RWPE1 (cell line): ENCODE measurements around the gene POU2AF3.
"Not testable (repeated sequence)": the region's sequence is repeated elsewhere in the genome, so short reads cannot be mapped to it uniquely, and the experiment has no call there.

ENCODE experiments used
- CTCF ChIA-PET: fragments of 350-600 bp; sonication (Branson Sonifier 250); formaldehyde crosslinking; extraction: SDS; loops from one replicate; lab custom pipeline; 2021; lab: Yijun Ruan, JAX
- POLR2A ChIA-PET: fragments of 400-600 bp; formaldehyde crosslinking; extraction: SDS; loops from one replicate; lab custom pipeline; 2020; ENCODE audit warnings: antibody characterized with exemption; ENCODE audit not compliant: low non-redundant PET; lab: Yijun Ruan, JAX
- DNase-seq: peaks from one replicate; pipeline ENCODE4 v3.0.0; 2012; ENCODE audit warnings: low spot score
- H3K27ac ChIP-seq: fragments of 450-650 bp; 2 replicates; pipeline ENCODE4 v1.5.1; 2017
- TF ChIP-seq, protein P1 (sequence below): fragments of 450-650 bp; conservative IDR thresholded peaks from 2 replicates; pipeline ENCODE4 v1.5.1; 2017; ENCODE audit warnings: low read depth, mild to moderate bottlenecking

POU2AF3 gene

DNA sequence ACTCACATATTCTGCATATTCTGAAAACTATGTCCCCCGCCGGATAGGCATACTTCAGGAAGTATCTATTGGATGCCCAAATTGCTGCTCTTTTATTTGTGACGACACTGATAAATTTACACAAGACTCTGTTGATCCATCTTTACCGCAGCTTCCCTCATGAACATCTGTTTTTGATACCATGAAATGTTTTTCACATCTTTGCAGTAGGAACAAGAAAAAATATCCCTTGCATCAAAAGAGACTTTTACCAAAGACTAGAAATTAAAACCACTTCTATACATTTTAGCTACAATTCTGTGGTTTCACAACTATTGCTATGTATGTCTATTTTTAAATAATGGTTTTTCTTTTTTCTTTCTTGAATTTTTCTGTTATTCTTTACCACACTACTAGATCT is 37.5 kb upstream of the POU2AF3 start:
- DNase-seq: no peak

DNA sequence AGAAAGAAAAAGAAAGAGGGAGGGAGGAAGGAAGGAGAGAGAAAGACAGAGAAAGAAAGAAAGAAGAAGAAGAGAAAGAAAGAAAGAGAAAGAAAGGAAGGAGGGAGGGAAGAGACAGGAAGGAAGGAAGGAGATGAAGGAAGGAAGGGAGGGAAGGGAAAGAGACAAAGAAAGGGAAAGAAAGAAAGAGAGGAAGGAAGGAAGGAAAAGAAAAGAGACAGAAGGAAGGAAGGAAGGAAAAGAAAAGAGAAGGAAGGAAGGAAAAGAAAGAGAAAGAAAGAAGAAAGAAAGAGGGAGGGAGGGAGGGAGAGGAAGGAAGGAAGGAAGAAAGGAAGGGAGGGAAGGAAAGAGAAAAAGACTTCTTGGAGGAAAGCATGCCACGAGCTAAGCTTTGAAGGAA is 33.7 kb upstream of the POU2AF3 start:
- TF ChIP-seq, protein P1, sequence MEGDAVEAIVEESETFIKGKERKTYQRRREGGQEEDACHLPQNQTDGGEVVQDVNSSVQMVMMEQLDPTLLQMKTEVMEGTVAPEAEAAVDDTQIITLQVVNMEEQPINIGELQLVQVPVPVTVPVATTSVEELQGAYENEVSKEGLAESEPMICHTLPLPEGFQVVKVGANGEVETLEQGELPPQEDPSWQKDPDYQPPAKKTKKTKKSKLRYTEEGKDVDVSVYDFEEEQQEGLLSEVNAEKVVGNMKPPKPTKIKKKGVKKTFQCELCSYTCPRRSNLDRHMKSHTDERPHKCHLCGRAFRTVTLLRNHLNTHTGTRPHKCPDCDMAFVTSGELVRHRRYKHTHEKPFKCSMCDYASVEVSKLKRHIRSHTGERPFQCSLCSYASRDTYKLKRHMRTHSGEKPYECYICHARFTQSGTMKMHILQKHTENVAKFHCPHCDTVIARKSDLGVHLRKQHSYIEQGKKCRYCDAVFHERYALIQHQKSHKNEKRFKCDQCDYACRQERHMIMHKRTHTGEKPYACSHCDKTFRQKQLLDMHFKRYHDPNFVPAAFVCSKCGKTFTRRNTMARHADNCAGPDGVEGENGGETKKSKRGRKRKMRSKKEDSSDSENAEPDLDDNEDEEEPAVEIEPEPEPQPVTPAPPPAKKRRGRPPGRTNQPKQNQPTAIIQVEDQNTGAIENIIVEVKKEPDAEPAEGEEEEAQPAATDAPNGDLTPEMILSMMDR: no peak
- CTCF ChIA-PET: no interaction called here
- POLR2A ChIA-PET: no interaction called here
- DNase-seq: no peak
- no peak overlapping the region for H3K27ac ChIP-seq

More for the DNA sequence above, 37.5 kb upstream of the POU2AF3 start:
- TF ChIP-seq, protein P1: no peak
- H3K27ac ChIP-seq: no peak overlapping the region
- CTCF ChIA-PET: interaction anchor here (0.8 kb wide), 1 partner anchor 1689 kb away, joined by 3 read pairs; no protein-coding TSS in a partner anchor
- POLR2A ChIA-PET: no interaction called here

DNA sequence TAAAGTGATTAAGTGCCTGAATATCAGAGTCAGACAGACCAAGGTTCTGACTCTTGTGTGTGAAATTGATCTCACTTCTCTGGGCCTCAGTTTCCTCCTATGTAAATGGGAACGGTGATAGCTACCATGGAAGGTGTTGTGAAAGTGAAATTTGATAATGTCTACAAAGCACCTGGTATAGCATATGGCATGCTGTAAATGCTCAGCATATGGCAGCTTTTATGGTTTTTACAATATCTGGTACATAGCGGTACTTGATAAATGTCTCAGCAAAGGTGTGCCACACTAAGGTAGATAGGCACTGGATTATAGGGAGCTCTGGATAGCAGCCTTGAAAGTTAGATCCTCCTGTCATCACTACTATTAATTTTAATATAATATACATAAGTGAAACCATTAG is 32.9 kb upstream of the POU2AF3 start:
- H3K27ac ChIP-seq: no peak overlapping the region
- DNase-seq: no peak
- ChIA-PET POLR2A (no interaction called here), CTCF (interaction anchor here (0.6 kb wide), 1 partner anchor 602 kb away, joined by 3 read pairs; no protein-coding TSS in a partner anchor)
- TF ChIP-seq, protein P1: no peak

DNA sequence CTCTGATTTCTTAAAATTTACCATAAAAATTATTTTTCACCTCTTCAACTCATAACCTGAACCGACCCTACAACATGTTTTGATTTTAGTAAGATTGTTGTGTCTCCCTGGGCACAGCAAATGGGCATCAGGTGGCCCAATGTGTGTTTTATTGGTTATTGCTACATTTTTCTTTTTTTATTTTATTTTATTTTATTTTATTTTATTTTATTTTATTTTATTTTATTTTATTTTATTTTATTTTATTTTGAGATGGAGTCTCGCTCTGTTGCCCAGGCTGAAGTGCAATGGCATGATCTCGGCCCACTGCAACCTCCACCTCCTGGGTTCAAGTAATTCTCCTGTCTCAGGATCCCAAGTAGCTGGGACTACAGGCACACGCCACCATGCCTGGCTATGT is 30.0 kb upstream of the POU2AF3 start:
- CTCF ChIA-PET: interaction anchor here (0.7 kb wide), 1 partner anchor 833 kb away, joined by 5 read pairs; no protein-coding TSS in a partner anchor
- DNase-seq, H3K27ac ChIP-seq: not testable (repeated sequence)
- POLR2A ChIA-PET: interaction anchor here (0.6 kb wide), 1 partner anchor 489 kb away, joined by 3 read pairs; no protein-coding TSS in a partner anchor

DNA sequence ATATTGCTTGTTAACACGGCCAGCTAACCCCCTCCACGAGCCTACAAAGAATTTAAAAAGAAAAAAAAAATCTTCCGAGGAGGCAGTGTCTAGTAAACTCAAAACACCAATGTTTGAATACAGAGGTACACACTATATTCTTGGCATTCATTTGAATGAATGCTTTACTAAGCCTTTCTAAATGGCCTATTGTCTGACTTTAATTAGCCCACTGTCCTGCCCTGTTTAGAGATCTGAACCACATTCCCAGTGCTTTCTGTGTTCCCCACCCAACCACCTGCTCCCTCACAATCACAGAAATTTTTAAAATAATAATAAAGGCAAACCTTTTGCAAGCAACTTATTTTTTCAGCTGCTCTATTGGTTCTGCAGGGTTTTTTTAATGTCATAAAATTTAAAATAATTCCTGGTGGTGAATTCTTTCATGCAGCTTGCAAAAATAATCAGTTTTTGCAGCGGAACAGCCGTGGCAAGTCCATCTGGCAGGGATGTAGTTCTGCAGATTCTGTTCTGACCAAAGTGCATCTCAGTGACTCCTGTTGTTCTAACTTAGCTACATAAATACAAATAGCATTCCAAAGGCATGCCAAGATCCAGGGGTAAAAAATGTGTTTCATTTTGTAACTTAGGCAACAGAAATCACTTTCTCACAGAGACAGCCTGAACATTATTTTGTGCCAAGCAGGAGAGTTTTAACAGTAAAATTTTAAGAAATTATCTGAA is 29.0 kb upstream of the POU2AF3 start:
- ChIA-PET POLR2A (no interaction called here), CTCF (no interaction called here)
- no peak overlapping the region for H3K27ac ChIP-seq
- no peak for DNase-seq
- TF ChIP-seq, protein P1: no peak

DNA sequence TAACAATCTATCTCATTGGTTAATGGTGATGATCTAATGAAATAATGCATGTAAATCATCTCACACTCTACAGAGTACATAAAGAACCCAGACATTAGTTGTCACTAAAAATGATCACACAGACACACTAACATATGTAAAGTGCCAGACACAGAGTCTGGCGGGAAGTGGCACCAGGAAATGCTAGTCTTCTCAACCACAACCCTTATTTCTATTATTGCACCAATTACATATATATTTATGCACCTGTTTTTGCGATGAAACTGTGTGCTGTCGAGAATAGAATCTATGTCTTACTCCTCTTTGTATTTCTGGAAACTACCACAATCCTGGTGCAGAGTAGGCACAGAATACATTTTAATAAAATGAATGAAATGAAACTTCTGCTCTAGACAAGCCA is 25.9 kb upstream of the POU2AF3 start:
- CTCF ChIA-PET: interaction anchor here (1.1 kb wide), 1 partner anchor 174 kb away, joined by 3 read pairs; no protein-coding TSS in a partner anchor
- POLR2A ChIA-PET: no interaction called here
- DNase-seq: no peak
- TF ChIP-seq, protein P1: no peak
- H3K27ac ChIP-seq: no peak overlapping the region

DNA sequence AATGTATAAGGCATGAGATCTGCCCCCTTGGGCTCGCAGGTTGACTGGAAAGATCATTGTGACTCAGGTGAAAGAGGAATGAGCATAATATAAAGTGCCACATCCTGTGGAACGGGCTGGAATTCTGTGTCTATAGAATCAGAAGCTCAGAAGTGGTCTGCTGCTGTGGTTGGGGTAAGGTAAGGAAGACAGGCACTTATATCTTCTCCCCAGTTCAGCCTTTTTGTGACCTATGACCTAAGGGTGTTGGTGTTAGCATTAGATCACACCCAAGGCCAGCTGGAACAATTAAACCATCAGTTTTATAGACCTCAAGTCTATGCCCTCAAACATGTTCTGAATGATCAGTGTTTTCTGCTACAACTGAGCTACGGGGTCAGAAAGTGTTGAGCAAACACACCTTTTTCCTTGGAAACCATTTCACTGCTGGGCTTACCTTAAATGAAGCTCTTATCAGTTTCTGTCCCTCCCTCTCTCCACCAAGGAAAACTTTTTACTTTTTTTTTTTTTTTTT is 15.7 kb upstream of the POU2AF3 start:
- DNase-seq: no peak
- no peak overlapping the region for H3K27ac ChIP-seq
- ChIA-PET POLR2A (no interaction called here), CTCF (interaction anchor here (0.6 to 2.0 kb wide), 13 partner anchors 20 to 364 kb away, joined by 3 to 28 read pairs (median 3); no protein-coding TSS in a partner anchor)
- TF ChIP-seq, protein P1: no peak
